ENCODE data around the gene DRC1.

Gene DRC1

DNA sequence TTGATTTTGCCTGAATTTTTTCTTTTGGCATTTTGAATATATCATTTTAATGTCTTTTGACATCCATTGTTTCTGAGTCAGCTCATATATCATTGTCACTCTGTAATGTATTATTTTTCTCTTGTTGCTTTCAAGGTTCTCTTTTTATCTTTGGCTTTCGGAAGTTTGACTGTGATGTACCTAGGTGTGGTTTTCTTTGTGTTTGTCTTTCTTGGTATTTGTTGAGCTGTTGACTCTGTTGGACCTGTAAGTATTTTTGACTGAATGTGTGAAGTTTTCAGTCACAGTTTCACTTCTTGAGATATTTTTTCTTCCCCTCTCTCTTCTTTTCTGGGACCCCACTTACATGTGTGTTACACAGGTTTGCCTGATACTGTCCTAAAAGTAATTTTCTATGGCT, 24.9 kb upstream of the DRC1 start:
- TF ChIP-seq, protein P1, sequence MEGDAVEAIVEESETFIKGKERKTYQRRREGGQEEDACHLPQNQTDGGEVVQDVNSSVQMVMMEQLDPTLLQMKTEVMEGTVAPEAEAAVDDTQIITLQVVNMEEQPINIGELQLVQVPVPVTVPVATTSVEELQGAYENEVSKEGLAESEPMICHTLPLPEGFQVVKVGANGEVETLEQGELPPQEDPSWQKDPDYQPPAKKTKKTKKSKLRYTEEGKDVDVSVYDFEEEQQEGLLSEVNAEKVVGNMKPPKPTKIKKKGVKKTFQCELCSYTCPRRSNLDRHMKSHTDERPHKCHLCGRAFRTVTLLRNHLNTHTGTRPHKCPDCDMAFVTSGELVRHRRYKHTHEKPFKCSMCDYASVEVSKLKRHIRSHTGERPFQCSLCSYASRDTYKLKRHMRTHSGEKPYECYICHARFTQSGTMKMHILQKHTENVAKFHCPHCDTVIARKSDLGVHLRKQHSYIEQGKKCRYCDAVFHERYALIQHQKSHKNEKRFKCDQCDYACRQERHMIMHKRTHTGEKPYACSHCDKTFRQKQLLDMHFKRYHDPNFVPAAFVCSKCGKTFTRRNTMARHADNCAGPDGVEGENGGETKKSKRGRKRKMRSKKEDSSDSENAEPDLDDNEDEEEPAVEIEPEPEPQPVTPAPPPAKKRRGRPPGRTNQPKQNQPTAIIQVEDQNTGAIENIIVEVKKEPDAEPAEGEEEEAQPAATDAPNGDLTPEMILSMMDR (IDR thresholded peaks at IDR 0.05; ENCODE audit: low read depth, low read length): no peak
- H3K4me3 ChIP-seq (ENCODE audit: low read depth, low read length): no peak overlapping the region
- no peaks in the 10 kb centered on the region for H3K9me3 ChIP-seq (ENCODE audit: severe bottlenecking)
- no peak for DNase-seq
- H3K27me3 ChIP-seq (ENCODE audit: insufficient read depth, low read depth, severe bottlenecking): no peaks in the 10 kb centered on the region
- peaks cover 62% of the 10 kb centered on the region for H3K36me3 ChIP-seq
- no peak overlapping the region for H3K27ac ChIP-seq

DNA sequence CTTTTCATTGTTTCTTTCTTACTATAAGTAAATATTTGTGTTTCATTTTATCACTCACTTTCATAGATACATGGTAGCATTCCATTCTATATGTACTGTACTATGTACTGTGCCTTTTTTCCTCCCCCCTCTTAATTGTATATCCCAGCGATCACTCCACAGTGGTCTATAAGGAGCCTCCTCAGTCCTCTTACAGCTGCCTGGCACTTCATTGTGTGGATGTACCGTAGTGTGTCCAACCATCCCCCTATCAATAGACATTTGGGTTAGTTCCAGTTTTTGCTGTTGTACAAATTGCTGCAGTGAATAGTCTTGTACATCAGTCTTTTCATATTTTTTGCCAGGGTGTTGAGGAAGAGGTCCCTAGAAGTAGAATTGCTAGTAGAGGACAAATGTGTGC, 21.4 kb upstream of the DRC1 start:
- Histone ChIP-seq H3K9me3 (ENCODE audit: severe bottlenecking) (no peaks in the 10 kb centered on the region), H3K4me3 (ENCODE audit: low read depth, low read length) (no peak overlapping the region), H3K27ac (no peak overlapping the region), H3K27me3 (ENCODE audit: insufficient read depth, low read depth, severe bottlenecking) (no peaks in the 10 kb centered on the region), H3K36me3 (peaks cover 44% of the 10 kb centered on the region)
- no peak for DNase-seq
- TF ChIP-seq, protein P1 (IDR thresholded peaks at IDR 0.05; ENCODE audit: low read depth, low read length): no peak

DNA sequence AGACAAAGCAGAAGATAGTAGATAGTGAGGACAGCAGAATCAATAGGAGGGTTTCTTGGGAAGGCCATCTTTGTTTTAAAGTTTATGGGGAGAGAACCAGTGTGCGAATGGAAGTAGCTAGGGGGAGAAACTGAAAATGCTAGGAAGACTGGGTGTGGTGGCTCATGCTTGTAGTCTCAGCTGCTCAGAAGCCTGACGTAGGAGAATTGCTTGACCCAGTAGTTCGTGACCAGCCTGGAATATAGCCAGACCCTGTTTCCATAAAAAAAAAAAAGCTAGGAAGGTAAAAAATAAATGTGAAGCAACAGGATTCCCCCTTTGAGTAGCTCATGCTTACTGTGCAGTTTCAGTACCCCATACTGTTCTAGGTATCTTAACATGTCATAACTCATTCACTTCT, 19.2 kb upstream of the DRC1 start:
- no peak overlapping the region for H3K27ac ChIP-seq
- H3K9me3 ChIP-seq (ENCODE audit: severe bottlenecking): no peaks in the 10 kb centered on the region
- DNase-seq: no peak
- no peak overlapping the region for H3K4me3 ChIP-seq (ENCODE audit: low read depth, low read length)
- TF ChIP-seq, protein P1 (IDR thresholded peaks at IDR 0.05; ENCODE audit: low read depth, low read length): no peak
- no peaks in the 10 kb centered on the region for H3K27me3 ChIP-seq (ENCODE audit: insufficient read depth, low read depth, severe bottlenecking)
- H3K36me3 ChIP-seq: peaks cover 41% of the 10 kb centered on the region

DNA sequence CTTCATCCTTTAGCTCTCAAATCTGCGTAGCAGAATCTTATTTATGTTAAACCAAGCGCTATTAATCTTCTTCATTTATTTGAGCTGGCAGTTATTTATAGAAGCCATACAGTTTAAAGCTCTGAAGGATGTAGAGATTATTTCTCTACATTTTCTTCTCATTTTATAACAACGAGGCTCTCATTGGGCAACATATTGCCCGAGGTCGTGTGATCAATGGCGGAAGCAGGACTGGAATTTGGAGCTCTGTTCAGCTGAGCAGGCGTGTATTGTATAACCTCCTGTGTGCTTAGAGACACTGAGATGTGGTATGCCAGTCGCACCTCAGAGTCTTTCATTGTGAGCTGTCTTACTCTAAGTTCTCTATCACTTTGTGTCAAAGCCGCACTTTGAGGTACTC, 17.5 kb upstream of the DRC1 start:
- TF ChIP-seq, protein P1 (IDR thresholded peaks at IDR 0.05; ENCODE audit: low read depth, low read length): no peak
- H3K4me3 ChIP-seq (ENCODE audit: low read depth, low read length): no peak overlapping the region
- DNase-seq: no peak
- H3K9me3 ChIP-seq (ENCODE audit: severe bottlenecking): no peaks in the 10 kb centered on the region
- H3K27ac ChIP-seq: no peak overlapping the region
- H3K36me3 ChIP-seq: peaks cover 46% of the 10 kb centered on the region
- no peaks in the 10 kb centered on the region for H3K27me3 ChIP-seq (ENCODE audit: insufficient read depth, low read depth, severe bottlenecking)

DNA sequence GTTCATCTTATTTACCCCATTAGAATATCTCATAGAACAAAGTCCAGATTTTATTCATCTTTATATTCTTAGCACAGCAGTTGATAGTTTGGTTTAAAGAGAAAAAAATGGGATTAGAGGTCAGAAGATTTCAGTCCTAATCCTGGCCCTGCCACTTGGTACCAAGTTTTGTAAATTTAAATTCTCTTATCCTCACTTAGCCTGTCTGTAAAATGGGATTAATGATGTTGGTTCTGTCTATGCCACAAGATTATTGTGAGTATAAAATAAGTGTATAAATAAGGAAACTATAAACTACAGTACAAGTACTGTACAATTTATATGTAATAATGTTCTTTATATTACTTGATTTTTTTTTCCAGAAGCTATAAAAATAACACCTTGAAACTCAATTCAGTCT, 17.1 kb upstream of the DRC1 start:
- DNase-seq: no peak
- H3K27me3 ChIP-seq (ENCODE audit: insufficient read depth, low read depth, severe bottlenecking): no peaks in the 10 kb centered on the region
- H3K27ac ChIP-seq: no peak overlapping the region
- no peaks in the 10 kb centered on the region for H3K9me3 ChIP-seq (ENCODE audit: severe bottlenecking)
- TF ChIP-seq, protein P1 (IDR thresholded peaks at IDR 0.05; ENCODE audit: low read depth, low read length): no peak
- no peak overlapping the region for H3K4me3 ChIP-seq (ENCODE audit: low read depth, low read length)
- H3K36me3 ChIP-seq: peaks cover 50% of the 10 kb centered on the region

DNA sequence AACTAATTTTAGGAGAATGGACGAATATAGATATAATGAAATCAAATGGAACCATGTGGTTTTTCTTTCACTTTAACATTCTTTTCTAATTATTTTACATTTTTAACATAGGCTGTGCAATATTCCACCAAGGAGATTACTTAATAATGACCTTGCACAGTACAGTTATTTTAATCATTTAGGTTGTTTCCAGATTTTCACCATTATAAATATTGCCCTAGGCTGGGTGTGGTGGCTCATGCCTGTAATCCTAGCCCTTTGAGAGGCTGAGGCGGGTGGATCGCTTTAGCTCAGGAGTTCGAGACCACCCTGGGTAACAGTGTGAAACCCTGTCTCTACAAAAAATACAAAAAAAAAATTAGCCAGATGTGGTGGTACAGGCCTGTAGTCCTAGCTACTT, 14.5 kb upstream of the DRC1 start:
- no peak overlapping the region for H3K4me3 ChIP-seq (ENCODE audit: low read depth, low read length)
- no peaks in the 10 kb centered on the region for H3K27me3 ChIP-seq (ENCODE audit: insufficient read depth, low read depth, severe bottlenecking)
- TF ChIP-seq, protein P1 (IDR thresholded peaks at IDR 0.05; ENCODE audit: low read depth, low read length): no peak
- H3K9me3 ChIP-seq (ENCODE audit: severe bottlenecking): no peaks in the 10 kb centered on the region
- peaks cover 45% of the 10 kb centered on the region for H3K36me3 ChIP-seq
- no peak overlapping the region for H3K27ac ChIP-seq
- DNase-seq: no peak
